Coronary artery (tissue), 2 donors: ENCODE results near the gene CERT1.

ENCODE experiments used
- DNase-seq: peaks from one replicate; pipeline ENCODE4 v3.0.0-alpha.2; 2017; ENCODE audit warnings: low spot score
- H3K27ac ChIP-seq, 2 donors: fragments of 200-600 bp; sonication (generic); one replicate each; pipeline ENCODE4 v1.5.1; 2016 to 2019
- H3K4me3 ChIP-seq: fragments of 200-600 bp; sonication (generic); 2 replicates; pipeline ENCODE4 v1.5.1; 2016; ENCODE audit warnings: mild to moderate bottlenecking, moderate library complexity
- TF ChIP-seq, protein P1 (sequence below): fragments of 200-600 bp; sonication (generic); IDR thresholded peaks from one replicate; pipeline ENCODE4 v1.5.1; 2019; ENCODE audit warnings: antibody characterized with exemption

Gene CERT1

DNA sequence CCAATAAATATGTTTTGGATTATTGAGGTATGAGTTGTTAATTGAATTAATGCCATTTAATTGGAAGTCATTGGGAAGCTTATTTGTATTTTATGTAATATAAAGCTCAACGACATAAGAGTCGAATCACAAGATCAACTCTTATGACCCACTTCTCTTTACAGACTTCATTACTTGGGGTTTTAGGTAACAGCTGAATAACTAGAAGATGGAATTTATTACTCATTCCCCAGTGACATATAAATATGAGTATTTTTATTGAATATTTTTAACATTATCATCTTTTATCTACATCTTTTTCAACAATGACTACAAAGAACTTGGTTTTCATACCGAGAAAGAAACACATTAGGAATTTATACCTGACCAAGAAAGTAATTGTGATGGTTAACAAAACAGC is 153.3 kb downstream of the CERT1 start:
- TF ChIP-seq, protein P1, sequence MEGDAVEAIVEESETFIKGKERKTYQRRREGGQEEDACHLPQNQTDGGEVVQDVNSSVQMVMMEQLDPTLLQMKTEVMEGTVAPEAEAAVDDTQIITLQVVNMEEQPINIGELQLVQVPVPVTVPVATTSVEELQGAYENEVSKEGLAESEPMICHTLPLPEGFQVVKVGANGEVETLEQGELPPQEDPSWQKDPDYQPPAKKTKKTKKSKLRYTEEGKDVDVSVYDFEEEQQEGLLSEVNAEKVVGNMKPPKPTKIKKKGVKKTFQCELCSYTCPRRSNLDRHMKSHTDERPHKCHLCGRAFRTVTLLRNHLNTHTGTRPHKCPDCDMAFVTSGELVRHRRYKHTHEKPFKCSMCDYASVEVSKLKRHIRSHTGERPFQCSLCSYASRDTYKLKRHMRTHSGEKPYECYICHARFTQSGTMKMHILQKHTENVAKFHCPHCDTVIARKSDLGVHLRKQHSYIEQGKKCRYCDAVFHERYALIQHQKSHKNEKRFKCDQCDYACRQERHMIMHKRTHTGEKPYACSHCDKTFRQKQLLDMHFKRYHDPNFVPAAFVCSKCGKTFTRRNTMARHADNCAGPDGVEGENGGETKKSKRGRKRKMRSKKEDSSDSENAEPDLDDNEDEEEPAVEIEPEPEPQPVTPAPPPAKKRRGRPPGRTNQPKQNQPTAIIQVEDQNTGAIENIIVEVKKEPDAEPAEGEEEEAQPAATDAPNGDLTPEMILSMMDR, result no peak
- no peak for DNase-seq
- Histone ChIP-seq H3K4me3 (no peak overlapping the region), H3K27ac (no peak overlapping the region)

DNA sequence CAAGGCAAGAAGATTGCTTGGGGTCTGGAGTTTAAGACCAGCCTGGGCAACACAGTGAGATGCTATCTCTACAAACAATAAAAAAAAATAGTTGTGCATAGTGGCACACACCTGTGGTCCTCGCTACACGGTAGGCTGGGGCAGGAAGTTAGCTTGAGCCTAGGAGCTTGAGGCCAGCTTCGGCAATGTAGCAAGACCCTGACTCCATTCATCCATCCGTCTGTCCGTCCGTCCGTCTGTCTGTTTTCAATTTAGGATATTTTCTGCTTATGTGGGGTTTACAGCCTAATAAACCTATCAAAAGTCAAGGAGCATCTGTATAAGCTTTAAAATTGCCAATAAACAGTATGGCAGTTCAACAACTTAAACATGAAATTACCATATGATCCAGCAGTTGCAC is 154.7 kb downstream of the CERT1 start:
- H3K27ac ChIP-seq, result no peak overlapping the region
- DNase-seq, result no peak
- TF ChIP-seq, protein P1, result no peak
- no peak overlapping the region for H3K4me3 ChIP-seq

DNA sequence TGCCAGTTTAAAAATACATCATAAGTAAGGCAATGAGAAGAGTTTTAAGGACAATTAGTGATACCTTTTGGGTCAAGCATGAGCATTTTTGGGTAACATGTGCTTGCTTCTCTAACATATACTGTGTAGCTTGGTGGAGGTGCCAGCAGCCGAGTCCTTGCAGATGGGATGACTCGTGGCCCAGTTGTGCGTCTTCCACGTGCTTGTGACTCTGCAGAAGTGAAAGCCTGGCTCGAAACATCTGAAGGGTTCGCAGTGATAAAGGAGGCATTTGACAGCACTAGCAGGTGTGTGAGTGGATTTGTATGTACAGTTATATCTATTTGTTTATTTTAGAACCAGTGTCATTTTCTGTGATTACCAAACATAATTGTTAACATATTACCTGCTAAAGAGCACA is 156.2 kb downstream of the CERT1 start:
- TF ChIP-seq, protein P1, result no peak
- Histone ChIP-seq H3K4me3 (no peak overlapping the region), H3K27ac (no peak overlapping the region)
- no peak for DNase-seq

DNA sequence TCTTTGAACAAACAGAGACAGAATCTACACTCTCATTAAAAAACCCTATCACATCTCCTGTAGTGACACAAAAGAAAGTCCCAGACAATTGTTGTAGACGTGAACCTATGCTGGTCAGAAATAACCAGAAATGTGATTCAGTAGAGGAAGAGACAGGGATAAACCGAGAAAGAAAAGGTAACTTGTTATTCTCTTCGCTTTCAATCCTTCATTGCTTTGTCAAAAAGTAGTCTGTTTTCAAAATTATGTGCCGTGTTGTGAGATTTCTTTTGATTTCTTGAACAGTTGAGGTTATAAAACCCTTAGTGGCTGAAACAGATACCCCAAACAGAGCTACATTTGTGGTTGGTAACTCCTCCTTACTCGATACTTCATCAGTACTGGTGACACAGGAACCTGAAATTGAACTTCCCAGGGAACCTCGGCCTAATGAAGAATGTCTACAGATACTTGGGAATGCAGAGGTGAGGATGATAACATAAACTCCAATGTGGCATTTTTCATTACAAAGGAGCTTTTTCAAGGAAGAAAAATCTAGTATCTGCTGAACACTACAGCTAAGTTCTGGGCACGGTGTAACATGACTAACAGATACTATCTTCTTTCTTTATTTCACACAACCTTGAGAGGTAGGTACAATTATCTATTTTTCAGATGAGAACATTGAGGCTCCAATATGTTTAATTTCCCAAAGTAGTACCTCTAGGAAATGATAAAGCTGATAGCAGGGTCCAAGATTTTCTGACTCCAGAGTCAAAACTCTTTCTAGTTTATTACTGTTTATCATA is 160.1 kb downstream of the CERT1 start:
- no peak overlapping the region for H3K4me3 ChIP-seq
- DNase-seq, result no peak
- TF ChIP-seq, protein P1, result no peak
- no peak overlapping the region for H3K27ac ChIP-seq

DNA sequence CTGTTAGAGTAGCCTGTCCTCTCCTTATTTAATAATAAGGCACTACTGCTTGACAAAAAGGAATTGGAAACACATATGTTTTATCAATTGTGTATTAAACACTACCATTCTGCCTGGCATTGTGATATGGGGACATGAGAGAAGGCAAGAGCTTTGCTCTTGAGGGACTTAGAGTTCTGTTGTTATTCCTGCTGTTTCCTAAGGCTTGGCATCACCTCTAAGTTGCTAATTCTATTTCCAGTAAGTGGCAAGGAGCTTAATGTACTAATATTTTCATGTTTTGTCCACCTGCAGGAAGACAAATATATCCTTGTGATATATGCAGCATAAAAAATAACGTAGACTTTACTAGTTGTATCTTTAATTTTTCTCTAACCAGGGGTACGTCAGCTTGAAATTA is 161.8 kb downstream of the CERT1 start:
- no peak for DNase-seq
- no peak overlapping the region for H3K27ac ChIP-seq
- no peak overlapping the region for H3K4me3 ChIP-seq
- TF ChIP-seq, protein P1, result no peak

DNA sequence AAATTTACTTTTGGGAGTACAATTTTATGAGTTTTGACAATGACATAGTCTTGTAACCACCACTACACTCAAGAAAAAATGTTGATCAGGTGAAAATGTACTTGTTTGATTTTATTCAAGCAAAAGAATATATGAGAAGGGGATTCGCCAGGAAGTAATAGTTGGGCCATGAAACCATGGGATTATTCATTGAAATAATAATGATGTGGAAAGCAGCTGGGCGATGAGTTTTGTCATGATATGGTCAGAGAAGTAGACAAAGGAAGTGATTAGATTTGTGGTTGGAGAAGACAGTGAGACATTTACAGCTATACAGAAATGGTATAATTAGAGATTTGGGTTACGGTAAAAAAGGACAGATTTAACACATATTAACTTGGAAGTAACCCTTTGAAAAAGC is 163.2 kb downstream of the CERT1 start:
- DNase-seq, result no peak
- TF ChIP-seq, protein P1, result no peak

DNA sequence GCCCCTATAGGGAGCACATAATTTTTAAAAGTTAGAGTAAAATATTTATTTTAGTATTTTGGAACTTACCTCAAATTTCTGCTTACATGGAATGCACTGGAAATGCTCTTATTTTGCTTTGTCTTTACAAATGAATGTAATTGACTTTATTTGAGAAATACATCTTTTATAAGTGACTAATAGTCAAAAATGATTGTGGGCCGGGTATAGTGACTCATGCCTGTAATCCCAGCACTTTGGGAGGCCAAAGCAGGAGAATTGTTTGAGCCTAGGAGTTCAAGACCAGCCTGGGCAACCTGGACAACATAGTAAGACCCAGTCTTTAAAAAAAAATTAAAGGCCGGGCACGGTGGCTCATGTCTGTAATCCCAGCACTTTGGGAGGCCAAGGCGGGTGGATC is 168.6 kb downstream of the CERT1 start:
- TF ChIP-seq, protein P1, result no peak
- DNase-seq, result no peak
- H3K27ac ChIP-seq, result no peak overlapping the region
- no peak overlapping the region for H3K4me3 ChIP-seq

More for the DNA sequence above, 163.2 kb downstream of the CERT1 start:
- no peak overlapping the region for H3K27ac ChIP-seq
- no peak overlapping the region for H3K4me3 ChIP-seq
